ENCODE results near the gene SULT2A1. TPM values are rescaled to one million over a fixed set of nuclear protein-coding genes. Genes with fewer than 3 reads are reported as not detected.

The SULT2A1 gene
- total and polyA plus RNA-seq, 2 of the 8 experiments (the other 6 are each of a cell fraction or from before 2014, with no cell fraction given): not detected

GRCh38 chr19:47882890-47883289 lies 3.2 kb downstream of the SULT2A1 start:
- Histone ChIP-seq H2BK5ac (ENCODE audit: low read depth, low read length) (no peak overlapping the region), H4K91ac (replicated peaks; ENCODE audit: insufficient read length, low read length) (no peak overlapping the region), H3K36me3 (ENCODE audit: control insufficient read depth in 2 of 4, insufficient read depth in 4 of 4, low read length in 3 of 4) (no peaks in the 10 kb centered on the region), H3K27me3 (replicated peaks in 1 of 4; ENCODE audit: control insufficient read depth in 3 of 4, extremely low read depth in 1 of 4, insufficient read depth in 3 of 4, low read length in 3 of 4) (no peaks in the 10 kb centered on the region), H3K14ac (ENCODE audit: insufficient read length) (no peak overlapping the region), H3K4me3 (ENCODE audit: extremely low read depth in 1 of 4, insufficient read depth in 2 of 4, low read depth in 3 of 4, low read length in 4 of 4) (no peak overlapping the region), H2AFZ (ENCODE audit: low read length) (no peak overlapping the region), H3K9me3 (ENCODE audit: insufficient read depth in 2 of 2, low read depth in 1 of 2, low read length in 1 of 2) (no peaks in the 10 kb centered on the region), H3K4me2 (ENCODE audit: insufficient read depth in 1 of 2, low read depth in 2 of 2, low read length in 2 of 2) (no peak overlapping the region), H3K18ac (ENCODE audit: extremely low read depth, low read length) (no peak overlapping the region), H2BK15ac (ENCODE audit: low read length) (no peak overlapping the region), H4K8ac (ENCODE audit: extremely low read depth, insufficient read depth, low read length) (no peak overlapping the region), H3K23me2 (ENCODE audit: low read depth, low read length) (no peaks in the 10 kb centered on the region), H4K5ac (ENCODE audit: insufficient read length, low read depth, low read length) (no peak overlapping the region), H3K56ac (replicated peaks; ENCODE audit: insufficient read length, low read depth, low read length) (no peak overlapping the region), H2BK120ac (replicated peaks; ENCODE audit: low read depth, low read length) (no peak overlapping the region), H2BK20ac (ENCODE audit: low read length) (no peak overlapping the region), H3K79me2 (ENCODE audit: control insufficient read depth in 1 of 2, insufficient read depth in 2 of 2, low read length in 2 of 2) (no peaks in the 10 kb centered on the region), H3K9ac (replicated peaks in 1 of 4; ENCODE audit: extremely low read depth in 1 of 4, low read depth in 3 of 4, low read length in 3 of 4) (no peak overlapping the region; a peak in 1 of 7 replicates), H3K4ac (replicated peaks; ENCODE audit: insufficient read length, low read depth, low read length) (no peak overlapping the region), H3K27ac (ENCODE audit: low read depth, low read length) (no peak overlapping the region), H3K4me1 (replicated peaks in 1 of 4; ENCODE audit: control insufficient read depth in 3 of 4, insufficient read depth in 4 of 4, low read length in 3 of 4) (no peaks in the 10 kb centered on the region), H2BK12ac (ENCODE audit: low read depth, low read length) (no peak overlapping the region), H4K20me1 (replicated peaks in 1 of 2; ENCODE audit: control insufficient read depth in 1 of 2, insufficient read depth in 2 of 2, low read length in 2 of 2) (no peaks in the 10 kb centered on the region), H3K23ac (ENCODE audit: insufficient read length) (no peak overlapping the region), H2AK5ac (ENCODE audit: low read depth, low read length) (no peak overlapping the region), H3K79me1 (ENCODE audit: low read depth, low read length) (no peaks in the 10 kb centered on the region)
- 90% methylated on average over 3 of the region's 3 CpGs; no CpG with 5 or more reads in 1 of the 2 experiments for WGBS, 2 experiments (ENCODE audit: extremely low coverage in 1 of 2, insufficient coverage in 1 of 2, insufficient read length in 1 of 2, insufficient replicate concordance in 2 of 2, low coverage in 1 of 2, low lambda C conversion rate in 2 of 2, missing lambda C conversion rate in 1 of 2)
- FAIRE-seq: no peak
- TF ChIP-seq RBBP5 (IDR thresholded peaks at IDR 0.05; ENCODE audit: borderline replicate concordance, low read depth, low read length): no peak
- TF ChIP-seq EZH2 (IDR thresholded peaks at IDR 0.05; ENCODE audit: low read depth, low read length, severe bottlenecking): no peak
- TF ChIP-seq TAF7 (optimal IDR thresholded peaks at IDR 0.05; ENCODE audit: borderline replicate concordance, low read depth, low read length): no peak
- TF ChIP-seq KDM5A (IDR thresholded peaks at IDR 0.05; ENCODE audit: low read length): no peak
- no peak for TF ChIP-seq SP2 (IDR thresholded peaks at IDR 0.05; ENCODE audit: low read length)
- no peak for TF ChIP-seq SUZ12 (IDR thresholded peaks at IDR 0.05; ENCODE audit: low read length)
- no peak for TF ChIP-seq NRF1 (IDR thresholded peaks at IDR 0.05; ENCODE audit: low read depth, low read length)
- TF ChIP-seq SIX5 (IDR thresholded peaks at IDR 0.05; ENCODE audit: low read depth, low read length): no peak
- no peak for TF ChIP-seq KDM1A (IDR thresholded peaks at IDR 0.05; ENCODE audit: borderline replicate concordance, low read length)
- TF ChIP-seq CBX5 (IDR thresholded peaks at IDR 0.05; ENCODE audit: low read depth, low read length): no peak
- TF ChIP-seq NANOG (IDR thresholded peaks at IDR 0.05; ENCODE audit: insufficient read depth, low read depth, low read length, poor library complexity, severe bottlenecking): no peak
- TF ChIP-seq BRCA1 (IDR thresholded peaks at IDR 0.05; ENCODE audit: low read depth, low read length): no peak
- ChIA-PET POLR2A (ENCODE audit: partially characterized antibody) (no interaction called here), CTCF (ENCODE audit: partially characterized antibody) (interaction anchor here (0.6 kb wide), 1 partner anchor 596 kb away, joined by 3 read pairs; no protein-coding TSS in a partner anchor)
- DNase-seq (ENCODE audit: low read depth in 1 of 2, low spot score in 2 of 2): no peak
